ENCODE data around the gene ARHGAP26. TPM values are rescaled to one million over a fixed set of nuclear protein-coding genes. Genes with fewer than 3 reads are reported as not detected.
A peak's percentile ranks its signal among the peaks of the same experiment; 100 is the strongest.

Gene ARHGAP26
- total RNA-seq, 1 donor from 2014 or later, result 7.4 TPM

DNA sequence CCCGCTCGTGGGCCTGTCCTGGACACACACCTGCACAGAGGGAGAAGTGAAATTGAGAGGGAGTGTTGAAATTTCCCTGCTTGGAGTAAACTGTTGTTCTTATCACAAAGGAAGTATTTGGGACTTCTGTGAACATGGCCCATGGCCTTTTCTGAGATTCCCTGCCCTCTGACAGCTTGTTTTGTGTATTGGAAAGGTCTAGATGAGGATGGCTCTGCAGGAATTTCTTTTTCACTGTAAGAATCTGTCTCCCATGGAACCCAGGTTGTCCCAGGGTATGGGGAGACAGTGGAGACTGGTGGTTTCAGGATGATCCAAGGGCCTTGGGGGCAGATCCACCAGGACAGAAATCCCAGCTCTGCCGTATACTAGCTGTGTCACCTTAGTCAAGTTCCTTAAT, 121.8 kb downstream of the ARHGAP26 start:
- DNase-seq (ENCODE audit: low spot score) (no peak), ATAC-seq (no peak)

DNA sequence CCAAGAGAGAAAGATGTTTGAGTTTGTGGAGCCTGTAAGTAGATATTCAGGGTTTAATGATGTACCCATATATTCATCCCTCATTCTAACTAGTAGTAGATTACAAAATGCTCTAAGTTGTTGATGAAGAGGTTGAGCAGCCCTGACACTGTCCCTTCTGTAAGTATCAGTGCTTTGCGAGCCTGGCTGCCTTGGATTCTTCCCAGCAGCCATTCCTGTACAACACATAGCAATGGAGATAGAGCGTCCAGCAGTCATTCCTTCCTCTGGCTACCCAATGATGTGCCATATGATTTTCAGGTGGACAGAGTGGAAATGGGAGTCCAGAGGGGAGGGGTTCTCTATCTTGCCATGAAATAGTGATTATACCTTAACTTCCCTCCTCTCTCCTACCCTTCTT, 124.1 kb downstream of the ARHGAP26 start:
- no peak for DNase-seq (ENCODE audit: low spot score)
- ATAC-seq, result no peak

DNA sequence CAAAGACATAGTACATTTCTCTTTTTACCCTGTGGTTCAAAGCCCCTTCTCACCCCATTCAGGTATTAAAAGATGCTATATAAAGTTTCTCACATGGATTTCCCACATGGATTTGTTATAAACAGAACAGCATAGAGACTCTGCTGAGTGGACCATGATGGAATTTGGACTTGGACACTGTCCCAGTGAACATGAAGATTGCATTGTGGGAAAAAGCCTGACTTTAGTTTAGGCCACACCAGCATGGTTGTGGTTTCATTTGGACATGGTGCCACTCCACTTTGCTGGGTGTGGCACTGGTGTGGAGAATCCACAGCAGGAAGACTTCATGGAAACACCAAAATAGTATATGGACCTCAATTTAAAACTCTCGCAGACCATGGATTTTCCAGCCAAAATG, 124.6 kb downstream of the ARHGAP26 start:
- DNase-seq (ENCODE audit: low spot score) (no peak), ATAC-seq (peak; percentile 87)

DNA sequence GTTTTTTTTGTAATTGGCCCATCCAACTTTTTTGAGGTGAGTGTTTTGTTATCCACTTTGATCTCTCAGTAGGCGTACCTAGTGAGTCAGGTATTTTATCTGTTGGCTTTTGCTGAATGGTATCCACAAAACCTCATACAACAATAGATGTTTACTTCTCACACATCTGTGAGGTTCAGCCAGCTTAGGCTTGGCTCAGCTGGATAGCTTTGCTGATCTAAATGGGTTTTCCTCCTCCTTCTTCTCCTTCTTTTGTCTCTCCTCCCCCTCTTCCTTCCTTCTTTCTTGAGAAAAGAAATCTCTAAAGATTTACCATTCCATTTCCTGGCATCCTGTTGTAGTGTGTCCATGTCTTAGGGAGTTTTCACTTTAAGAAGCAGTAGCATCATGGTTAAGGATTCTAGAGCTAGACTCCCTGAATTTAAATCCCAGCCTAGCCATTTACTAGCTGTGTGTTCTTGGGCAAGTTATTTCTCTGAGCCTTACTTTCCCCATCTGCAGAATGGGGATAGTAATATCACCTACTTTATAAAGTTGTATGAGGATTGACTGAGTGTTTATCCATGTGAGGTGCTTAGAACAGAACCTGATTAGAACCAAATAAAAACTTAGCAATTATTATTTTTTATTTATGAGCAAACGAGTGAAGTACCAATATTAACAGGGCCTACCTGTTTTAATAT, 126.3 kb downstream of the ARHGAP26 start:
- no peak for ATAC-seq
- no peak for DNase-seq (ENCODE audit: low spot score)

DNA sequence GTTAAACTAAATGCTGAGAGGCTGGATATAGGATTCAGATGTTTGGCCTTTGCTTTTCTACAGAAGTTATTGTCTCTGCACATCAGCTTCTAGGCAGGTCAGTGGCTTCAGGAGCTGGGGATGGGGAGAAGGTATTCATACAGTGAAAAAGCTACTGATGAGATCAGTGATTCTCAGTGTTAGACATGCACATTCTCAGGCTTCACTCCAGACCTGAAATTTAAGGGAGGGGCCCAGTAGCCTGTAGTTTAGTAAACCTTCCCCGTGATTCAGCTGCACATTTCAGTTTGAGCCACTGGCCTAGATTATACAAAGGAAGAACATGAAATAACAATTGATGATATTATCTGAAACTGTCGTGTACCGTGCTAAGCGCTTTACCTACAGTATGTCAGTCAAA, 127.2 kb downstream of the ARHGAP26 start:
- no peak for DNase-seq (ENCODE audit: low spot score)
- no peak for ATAC-seq

DNA sequence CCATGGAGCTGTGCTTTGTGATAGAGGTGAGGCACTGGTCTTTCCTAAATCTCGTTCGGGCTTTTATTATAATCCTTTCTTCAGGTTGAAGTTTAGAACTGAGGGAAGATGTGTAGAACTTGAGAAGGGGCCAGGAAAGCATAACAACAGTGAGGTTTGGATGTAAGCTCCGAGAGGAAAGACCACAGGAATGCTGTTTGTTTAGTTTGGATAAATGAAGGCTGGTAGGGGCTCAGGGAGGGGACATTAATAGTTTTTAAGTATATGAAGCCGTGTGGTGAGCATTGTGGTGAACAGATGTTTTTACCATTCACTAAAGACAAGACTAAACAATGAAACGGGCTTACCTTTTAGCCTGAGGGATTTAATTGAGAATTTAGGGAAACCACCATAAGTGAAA, 130.8 kb downstream of the ARHGAP26 start:
- DNase-seq (ENCODE audit: low spot score) (no peak), ATAC-seq (no peak)

DNA sequence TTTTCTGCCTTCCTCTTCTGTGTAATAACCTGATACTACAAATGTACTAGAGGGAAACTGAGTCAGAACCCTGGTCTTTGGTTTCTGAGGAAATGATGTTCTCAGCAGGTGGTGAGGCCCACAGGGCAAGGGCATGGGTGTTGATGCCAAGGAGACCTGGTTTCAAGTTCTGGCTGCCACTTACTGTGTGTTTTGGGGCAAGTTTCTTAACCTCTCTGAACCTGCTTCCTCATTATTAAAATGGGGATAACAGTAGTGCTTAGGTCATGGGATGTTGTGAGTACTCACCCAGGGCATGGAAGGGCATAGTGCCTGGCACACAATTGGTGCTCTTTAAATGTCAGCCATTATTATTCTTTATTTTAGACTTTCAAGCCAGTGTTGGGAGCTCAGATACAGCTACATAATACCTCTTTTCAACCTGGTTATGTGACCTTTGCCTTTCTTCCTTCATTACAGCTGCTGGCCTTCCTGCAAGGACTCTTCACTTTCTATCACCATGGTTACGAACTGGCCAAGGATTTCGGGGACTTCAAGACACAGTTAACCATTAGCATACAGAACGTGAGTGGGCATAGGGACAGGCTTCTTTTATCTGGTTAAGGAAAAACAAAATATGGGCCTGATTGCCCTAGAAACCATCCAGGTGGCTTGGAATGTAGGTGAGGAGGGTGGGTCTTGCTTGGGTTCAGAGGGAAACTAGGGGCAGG, 131.5 kb downstream of the ARHGAP26 start:
- ATAC-seq (no peak), DNase-seq (ENCODE audit: low spot score) (no peak)

DNA sequence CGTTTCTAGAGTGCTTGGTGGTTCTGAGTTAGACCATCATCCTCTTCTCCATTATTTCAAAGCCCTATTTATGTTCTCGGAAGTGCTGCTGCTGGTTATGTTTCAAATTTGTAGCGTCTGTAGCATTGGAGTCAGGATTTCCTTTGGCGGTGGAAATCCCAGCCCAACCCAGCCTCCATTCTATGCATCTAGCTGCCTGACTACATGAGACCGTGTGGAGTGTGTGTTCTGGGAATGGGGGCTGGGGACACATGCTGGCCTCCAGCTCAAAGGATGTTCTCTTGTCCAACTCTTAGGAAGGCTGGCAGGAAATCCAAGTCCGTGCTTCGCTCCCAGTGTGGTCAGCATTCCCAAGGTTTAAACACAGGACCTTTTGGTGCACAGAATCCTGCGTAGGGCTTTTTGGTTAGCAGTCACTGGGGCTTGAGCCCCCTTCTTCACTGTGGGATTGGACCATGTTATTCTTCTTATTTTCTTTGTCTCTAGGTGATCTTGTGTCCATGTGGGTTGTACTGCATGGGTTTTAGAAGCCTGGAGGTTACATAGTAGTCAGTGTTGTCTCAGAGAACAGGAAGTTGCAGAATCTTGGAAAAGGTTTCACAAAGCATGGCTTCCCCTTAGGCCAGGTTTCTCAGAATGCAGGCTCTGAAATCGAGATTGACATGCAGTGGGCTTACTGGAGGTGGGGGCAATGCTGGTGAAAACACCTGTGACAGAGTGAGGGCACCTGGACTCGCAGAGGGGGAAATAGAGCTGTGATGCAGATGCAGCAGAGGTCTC, 132.2 kb downstream of the ARHGAP26 start:
- ATAC-seq, result peak; percentile 26
- DNase-seq (ENCODE audit: low spot score), result no peak

DNA sequence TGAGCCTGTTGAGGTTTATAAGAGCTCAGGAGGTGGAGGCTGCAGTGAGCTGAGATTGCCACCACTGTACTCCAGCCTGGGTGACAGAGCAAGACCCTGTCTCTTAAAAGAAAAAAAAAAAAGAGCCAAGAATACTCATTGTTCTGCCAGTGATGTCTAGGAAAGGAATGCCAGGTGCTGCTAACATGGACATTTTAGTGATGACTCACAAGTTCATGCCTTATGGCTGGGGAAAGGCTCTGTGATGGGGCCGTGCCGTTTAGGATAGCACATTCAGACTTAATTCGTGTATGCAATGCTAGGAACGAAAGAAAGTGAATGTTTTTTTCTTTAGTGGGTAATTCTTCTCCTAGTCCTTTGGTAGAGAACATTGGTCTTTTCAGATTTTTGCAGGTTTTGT, 134.2 kb downstream of the ARHGAP26 start:
- no peak for ATAC-seq
- no peak for DNase-seq (ENCODE audit: low spot score)

DNA sequence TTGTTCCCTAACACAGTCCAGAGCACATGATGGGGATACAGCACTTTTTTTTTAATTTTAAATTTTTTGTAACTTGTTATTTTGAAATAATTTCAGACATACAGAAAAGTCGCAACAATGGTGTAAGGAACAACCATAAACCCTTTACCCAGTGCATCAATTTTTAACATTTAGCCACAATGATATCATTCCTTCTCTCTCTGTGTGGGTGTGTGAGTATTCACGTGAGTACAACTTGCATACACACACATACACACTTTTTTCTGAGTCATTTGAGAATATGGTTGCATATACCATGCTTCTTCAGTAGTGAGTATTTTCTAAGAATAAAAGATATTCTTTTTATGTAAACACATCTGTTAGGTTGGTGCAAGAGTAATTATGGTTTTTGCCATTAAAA, 135.2 kb downstream of the ARHGAP26 start:
- ATAC-seq, result no peak
- DNase-seq (ENCODE audit: low spot score), result no peak

DNA sequence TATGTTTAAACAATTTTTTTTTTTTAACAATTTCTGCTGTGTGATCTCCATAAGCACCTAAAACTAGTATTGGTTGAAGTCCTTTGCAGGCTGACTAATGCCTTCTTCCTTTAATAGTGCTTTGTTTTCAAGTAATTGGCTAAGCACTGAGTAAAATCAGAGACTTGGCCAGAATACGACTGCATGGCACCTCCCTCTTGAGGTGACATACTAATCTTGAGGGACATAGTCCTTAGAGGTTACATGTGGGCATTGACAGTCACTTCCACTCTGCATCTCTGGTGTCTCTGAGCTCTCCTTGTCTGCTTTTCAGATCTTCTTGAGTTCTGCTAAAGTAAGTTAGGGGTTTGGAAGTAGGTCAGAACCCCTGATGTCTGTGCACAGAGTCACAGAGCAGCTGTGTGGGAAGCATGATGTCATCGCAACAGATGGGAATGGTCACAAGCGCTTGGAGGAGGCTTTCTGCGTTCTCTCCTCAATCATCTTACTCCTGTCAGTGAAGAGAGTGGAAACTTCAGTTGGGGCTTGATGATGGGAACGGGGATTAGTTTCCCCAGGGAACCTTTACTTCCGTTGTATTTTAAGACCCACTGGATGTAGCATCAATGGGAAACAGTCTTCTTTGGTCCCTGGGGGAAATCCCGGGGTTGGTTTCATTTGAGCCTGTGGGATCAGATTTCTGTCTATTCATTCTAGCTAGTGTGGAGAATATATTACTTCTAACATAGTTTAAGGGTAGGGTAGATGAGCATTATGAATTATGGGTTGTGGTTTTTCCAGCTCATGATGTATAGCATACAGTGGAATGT, 136.9 kb downstream of the ARHGAP26 start:
- DNase-seq (ENCODE audit: low spot score), result no peak
- no peak for ATAC-seq

DNA sequence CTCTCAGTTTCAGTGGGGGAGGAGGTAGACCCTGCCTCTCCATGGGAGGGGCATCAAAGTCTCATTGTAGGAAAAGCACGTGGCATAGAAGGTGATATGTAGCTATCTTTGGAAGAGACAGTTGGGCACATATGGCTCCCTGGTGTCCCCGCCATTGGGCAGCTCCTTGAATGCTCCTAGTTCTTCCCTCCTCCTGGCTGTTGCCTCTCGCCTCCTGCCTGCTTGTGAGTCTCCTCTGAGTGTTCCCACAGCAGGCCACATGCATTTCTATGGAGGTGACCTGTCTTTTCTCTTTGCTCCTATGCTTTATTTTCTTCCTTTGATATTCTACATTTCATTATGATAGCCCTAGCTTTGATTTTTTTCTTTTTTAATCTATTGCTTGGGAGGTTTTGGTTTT, 138.5 kb downstream of the ARHGAP26 start:
- DNase-seq (ENCODE audit: low spot score), result no peak
- no peak for ATAC-seq

DNA sequence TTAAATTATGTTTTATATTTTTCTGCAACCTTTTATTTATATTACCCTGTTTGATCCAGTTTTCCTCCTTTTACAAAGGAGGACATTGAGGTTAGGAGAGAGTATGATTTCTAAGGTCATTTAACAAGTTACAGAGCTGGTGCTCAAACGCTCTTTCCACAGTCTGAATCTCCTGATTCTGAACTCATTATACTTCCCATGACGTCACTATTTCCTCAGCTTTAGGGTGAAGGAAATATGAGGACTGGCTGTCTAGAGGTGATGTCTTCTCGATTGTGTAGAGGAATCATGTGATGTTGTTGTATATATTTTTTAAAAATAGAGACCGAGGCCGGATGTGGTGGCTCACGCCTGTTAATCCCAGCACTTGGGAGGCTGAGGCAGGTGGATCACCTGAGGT, 140.0 kb downstream of the ARHGAP26 start:
- DNase-seq (ENCODE audit: low spot score), result no peak
- no peak for ATAC-seq

DNA sequence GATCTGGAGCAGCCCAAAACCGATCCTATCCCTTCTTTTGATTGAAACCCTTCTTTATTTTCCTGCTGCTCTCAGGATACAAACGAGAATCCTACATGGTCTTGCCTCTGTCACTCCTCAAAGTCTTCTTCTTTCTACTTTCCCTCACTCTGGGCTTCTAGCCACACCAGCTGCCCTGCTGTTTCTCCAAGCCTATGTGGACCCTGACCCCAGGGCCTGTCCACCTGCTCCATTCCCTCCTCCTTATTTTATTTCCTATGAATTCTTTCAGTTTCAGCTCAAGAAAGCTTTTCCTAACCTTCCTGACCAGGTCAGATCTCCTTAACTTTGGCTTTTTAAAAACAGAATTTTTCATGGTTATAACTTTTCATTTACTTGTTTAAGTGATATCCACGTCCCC, 141.0 kb downstream of the ARHGAP26 start:
- DNase-seq (ENCODE audit: low spot score), result no peak
- ATAC-seq, result peak; percentile 80

DNA sequence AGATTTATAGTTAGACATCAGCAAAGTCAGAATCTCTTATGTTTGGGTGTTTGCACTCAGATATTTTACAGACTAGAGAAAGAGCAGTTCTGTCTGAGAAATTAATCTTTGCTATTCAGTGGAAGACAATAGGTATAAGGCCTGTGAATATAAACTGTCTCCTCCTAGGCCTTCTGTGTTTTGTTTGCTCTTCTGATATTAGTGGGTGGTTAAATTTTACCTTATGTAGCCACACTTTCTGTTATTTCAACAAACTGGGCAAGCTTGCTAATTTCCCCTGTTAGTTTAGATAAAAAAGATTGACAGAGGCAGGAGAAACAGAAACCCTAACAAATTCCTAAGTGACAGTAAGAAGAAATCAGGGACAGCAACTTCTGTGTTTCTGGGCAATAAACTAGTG, 141.6 kb downstream of the ARHGAP26 start:
- ATAC-seq, result peak; percentile 50

DNA sequence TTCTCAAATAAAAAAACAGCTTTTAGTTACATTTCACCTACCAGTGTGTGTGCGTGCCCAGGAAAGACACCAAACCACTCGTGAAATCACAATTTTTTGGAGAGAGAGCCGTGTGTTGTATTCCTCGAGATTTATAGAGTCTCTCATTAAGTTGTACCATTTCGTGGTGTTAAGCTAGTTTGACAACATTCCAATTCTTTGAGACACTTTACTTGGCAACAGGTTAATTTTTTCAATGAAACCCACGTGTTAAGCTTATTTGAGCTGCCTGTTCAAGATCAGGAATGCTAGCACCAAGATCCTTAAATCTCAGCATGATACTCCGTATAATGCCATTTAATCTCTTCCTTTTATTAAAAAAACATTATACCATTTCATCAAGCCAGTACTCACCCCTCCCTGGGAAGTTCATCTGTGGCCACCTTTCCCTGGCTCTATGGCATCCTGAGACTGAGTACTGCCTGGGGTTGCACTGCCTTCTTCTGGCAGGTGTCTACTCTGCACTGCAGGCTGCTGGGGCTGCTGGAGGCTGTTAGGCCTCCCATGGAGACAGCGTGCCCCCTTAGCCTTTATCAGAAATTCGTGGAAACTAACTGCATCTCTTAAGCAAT, 143.7 kb downstream of the ARHGAP26 start:
- DNase-seq (ENCODE audit: low spot score), result no peak
- ATAC-seq, result no peak

More for the DNA sequence above, 141.6 kb downstream of the ARHGAP26 start:
- no peak for DNase-seq (ENCODE audit: low spot score)

DNA sequence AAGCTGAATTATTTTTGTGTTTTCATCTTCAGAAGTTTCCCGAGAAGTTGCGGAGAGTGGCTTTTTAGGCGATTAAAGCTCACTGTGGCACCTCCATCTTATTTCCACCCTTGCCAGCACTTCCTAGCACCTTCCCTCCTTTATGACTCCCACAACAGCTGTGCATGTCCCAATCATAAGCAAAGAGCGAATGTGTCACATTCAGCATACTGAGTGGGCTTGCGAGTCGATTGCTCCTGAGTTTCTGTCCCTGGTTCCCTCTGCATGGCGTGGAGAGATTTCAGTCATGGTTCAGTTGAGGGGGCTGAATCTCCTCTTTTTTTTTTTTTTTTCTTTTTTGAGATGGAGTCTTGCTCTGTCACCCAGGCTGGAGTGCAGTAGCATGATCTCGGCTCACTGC, 144.9 kb downstream of the ARHGAP26 start:
- ATAC-seq (no peak), DNase-seq (ENCODE audit: low spot score) (no peak)

DNA sequence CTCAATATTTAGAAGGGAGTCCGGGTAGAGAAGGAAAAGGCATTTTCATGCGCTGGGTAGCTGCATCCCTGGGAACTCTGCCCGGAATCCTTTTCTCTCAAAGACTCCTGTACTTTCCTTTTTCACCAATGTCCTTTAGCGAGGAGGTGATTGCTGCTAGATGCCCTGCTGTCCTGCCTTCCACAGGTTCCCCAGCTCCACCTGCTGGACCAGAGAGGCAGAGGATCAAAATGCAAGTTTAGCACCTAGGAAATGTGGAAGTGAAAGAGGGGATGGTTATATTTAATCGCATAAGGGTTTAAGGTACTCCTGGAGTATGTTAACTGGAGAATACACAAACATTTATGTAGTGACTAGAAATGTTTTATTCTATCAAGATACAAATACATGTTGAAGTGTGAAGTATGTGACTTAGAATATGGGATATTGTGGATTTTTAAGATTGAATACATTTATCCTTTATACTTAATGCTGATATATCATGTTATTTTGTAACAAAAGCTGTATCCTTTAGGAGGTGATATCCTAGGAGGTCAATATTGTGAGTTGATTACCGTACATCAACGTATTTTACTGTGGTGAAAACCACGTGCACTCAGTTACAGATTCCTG, 145.7 kb downstream of the ARHGAP26 start:
- peak; percentile 57 for DNase-seq (ENCODE audit: low spot score)
- peak; percentile 87 for ATAC-seq

DNA sequence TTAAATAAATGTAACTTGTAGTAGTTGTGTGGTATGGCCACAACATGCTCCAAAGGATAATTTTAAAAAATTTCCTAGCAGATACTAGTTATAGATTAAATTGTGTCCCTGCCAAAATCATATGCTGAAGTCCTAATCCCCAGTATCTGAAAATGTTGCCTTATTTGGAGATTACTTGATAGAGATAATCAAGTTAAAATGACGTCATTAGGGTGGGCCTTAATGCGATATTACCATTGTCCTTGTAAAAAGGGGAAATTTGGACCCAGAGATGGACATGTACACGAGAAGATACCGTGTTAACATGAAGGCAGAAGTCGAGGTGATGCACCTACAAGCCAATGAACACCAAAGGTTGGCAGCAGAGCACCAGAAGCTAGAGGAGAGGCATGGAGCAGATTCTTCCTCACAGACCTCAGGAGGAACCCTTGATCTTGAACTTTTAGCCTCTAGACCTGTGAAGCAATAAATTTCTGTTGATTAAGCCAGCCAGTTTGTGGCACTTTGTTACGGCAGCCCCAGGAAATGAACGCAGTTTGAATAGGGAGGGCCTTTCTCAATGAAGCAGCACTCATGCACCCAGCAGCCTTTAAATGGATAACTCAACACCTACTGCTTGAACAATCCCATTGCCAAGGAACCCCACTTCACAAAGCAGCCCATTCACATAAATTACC, 148.9 kb downstream of the ARHGAP26 start:
- DNase-seq (ENCODE audit: low spot score) (no peak), ATAC-seq (no peak)
